HepG2 (cell line): ENCODE data around the gene ABAT. TPM values are rescaled to one million over a fixed set of nuclear protein-coding genes. Genes with fewer than 3 reads are reported as not detected.

Experiments used
- CHD2 ChIP-seq: IDR thresholded peaks from 2 replicates; pipeline ENCODE4 v1.6.1; 2011; ENCODE audit warnings: low read depth, low read length, improper control_type of control experiment
- HOXA7 ChIP-seq: sonication (generic); formaldehyde crosslinking; IDR thresholded peaks from 2 replicates; pipeline ENCODE4 v1.8.1; 2022; ENCODE audit warnings: mild to moderate bottlenecking, missing genetic modification reagents, moderate library complexity
- NFE2L2 ChIP-seq: fragments of 150-350 bp; IDR thresholded peaks from 2 replicates; pipeline ENCODE4 v1.6.1; 2014; ENCODE audit warnings: low read length
- POLR2AphosphoS2 ChIP-seq: IDR thresholded peaks from 2 replicates; pipeline ENCODE4 v1.6.1; 2011; ENCODE audit warnings: low read depth, low read length, improper control_type of control experiment
- RBAK ChIP-seq: sonication (generic); formaldehyde crosslinking; IDR thresholded peaks from 2 replicates; pipeline ENCODE4 v1.5.1; 2020; ENCODE audit warnings: mild to moderate bottlenecking, missing genetic modification reagents
- RBM22 ChIP-seq: fragments of 200-400 bp; formaldehyde crosslinking; optimal IDR thresholded peaks from 2 replicates; pipeline ENCODE3; 2017; ENCODE audit warnings: mild to moderate bottlenecking, low read length, moderate library complexity
- ZC3H13 ChIP-seq: sonication (generic); formaldehyde crosslinking; IDR thresholded peaks from 2 replicates; pipeline ENCODE4 v1.8.1; 2023; ENCODE audit warnings: mild to moderate bottlenecking, missing genetic modification reagents, moderate library complexity
- ZFP36L1 ChIP-seq: sonication (generic); formaldehyde crosslinking; IDR thresholded peaks from 2 replicates; pipeline ENCODE4 v1.8.0; 2022; ENCODE audit warnings: mild to moderate bottlenecking, missing genetic modification reagents, moderate library complexity
- ZNF572 ChIP-seq: sonication (generic); formaldehyde crosslinking; IDR thresholded peaks from 2 replicates; pipeline ENCODE4 v1.5.1; 2020; ENCODE audit warnings: mild to moderate bottlenecking, missing genetic modification reagents
- ZNF781 ChIP-seq: sonication (generic); formaldehyde crosslinking; IDR thresholded peaks from 2 replicates; pipeline ENCODE4 v1.5.1; 2020; ENCODE audit warnings: borderline replicate concordance, mild to moderate bottlenecking, missing genetic modification reagents; ENCODE audit errors: not compliant biosample characterization
- polyA plus RNA-seq, 8 experiments: library from polyadenylated mRNA; depleted of rRNA in 3 of 8; stranded (reverse) in 7 of 8; unstranded in 1 of 8; fragments of >200 nt; fragmentation: Illumina TruSeq in 4 of 8; extraction: Trizol in 4 of 8; gene quantifications; 2 replicates each; pipeline versions ENCODE4 v1.2.1 to v1.2.3, GENCODE V29; 2011 to 2016; ENCODE audit warnings: low read depth in 4 of 8, missing spikeins in 1 of 8, mixed read lengths in 1 of 8; ENCODE audit not compliant: insufficient read depth in 1 of 8
- total RNA-seq, 5 experiments: library from RNA; depleted of rRNA; stranded (reverse); fragments of >200 nt; fragmentation: Illumina TruSeq; extraction: Trizol; gene quantifications; 2 replicates each; pipeline ENCODE4 v1.2.3, GENCODE V29; 2016; ENCODE audit warnings: low read depth in 1 of 5
- TF ChIP-seq, protein P1 (sequence below): sonication (generic); formaldehyde crosslinking; IDR thresholded peaks from 2 replicates; pipeline ENCODE4 v1.4.0; 2020; ENCODE audit warnings: missing genetic modification reagents
- TF ChIP-seq, protein P2 (sequence below): sonication (generic); formaldehyde crosslinking; IDR thresholded peaks from 2 replicates; pipeline ENCODE4 v1.5.1; 2020; ENCODE audit warnings: missing genetic modification reagents, mild to moderate bottlenecking, borderline replicate concordance
- TF ChIP-seq, protein P3 (sequence below): sonication (generic); formaldehyde crosslinking; IDR thresholded peaks from 2 replicates; pipeline ENCODE4 v1.5.1; 2020; ENCODE audit warnings: mild to moderate bottlenecking, missing genetic modification reagents, moderate library complexity

Gene ABAT
- total and polyA plus RNA-seq, 2 of the 13 experiments (the other 11 are each of a cell fraction or from before 2014, with no cell fraction given), result 47.6 to 97.3 TPM

DNA sequence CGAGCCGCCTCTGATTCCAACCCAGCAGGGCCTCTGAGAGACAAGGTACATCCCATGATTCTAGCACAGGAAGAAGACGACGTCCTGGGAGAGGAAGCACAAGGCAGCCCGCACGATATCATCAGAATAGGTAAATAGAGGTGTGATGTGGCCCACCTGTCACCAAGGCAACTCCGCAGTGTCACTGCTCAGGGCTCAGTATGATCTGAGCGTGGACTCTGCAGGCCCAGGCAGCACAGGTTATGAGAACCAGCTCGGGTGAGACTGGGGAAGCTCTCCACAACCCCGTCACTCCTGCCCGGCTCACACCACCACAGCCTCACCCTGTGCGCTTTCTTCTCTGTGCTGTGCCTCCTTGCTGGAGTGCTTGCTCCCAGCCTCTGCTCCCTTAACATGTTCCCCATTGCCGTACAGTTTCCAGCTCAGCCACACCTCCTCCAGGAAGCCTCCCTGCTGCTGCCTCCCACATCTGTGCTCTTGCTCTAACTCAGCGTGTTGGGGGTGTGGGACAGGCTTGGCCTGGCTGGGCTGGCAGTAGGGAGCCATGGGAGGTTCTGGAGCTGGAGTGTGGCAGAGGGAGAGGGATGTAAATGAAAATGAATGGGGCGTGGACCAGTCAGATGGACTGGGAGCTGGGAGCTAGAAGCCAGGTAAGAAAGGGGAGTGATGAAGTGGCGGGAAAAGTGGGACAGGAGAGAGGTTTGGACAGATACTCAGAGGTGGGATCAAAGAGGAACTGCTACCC is 45.3 kb upstream of the ABAT start (continued):
- TF ChIP-seq, protein P1, sequence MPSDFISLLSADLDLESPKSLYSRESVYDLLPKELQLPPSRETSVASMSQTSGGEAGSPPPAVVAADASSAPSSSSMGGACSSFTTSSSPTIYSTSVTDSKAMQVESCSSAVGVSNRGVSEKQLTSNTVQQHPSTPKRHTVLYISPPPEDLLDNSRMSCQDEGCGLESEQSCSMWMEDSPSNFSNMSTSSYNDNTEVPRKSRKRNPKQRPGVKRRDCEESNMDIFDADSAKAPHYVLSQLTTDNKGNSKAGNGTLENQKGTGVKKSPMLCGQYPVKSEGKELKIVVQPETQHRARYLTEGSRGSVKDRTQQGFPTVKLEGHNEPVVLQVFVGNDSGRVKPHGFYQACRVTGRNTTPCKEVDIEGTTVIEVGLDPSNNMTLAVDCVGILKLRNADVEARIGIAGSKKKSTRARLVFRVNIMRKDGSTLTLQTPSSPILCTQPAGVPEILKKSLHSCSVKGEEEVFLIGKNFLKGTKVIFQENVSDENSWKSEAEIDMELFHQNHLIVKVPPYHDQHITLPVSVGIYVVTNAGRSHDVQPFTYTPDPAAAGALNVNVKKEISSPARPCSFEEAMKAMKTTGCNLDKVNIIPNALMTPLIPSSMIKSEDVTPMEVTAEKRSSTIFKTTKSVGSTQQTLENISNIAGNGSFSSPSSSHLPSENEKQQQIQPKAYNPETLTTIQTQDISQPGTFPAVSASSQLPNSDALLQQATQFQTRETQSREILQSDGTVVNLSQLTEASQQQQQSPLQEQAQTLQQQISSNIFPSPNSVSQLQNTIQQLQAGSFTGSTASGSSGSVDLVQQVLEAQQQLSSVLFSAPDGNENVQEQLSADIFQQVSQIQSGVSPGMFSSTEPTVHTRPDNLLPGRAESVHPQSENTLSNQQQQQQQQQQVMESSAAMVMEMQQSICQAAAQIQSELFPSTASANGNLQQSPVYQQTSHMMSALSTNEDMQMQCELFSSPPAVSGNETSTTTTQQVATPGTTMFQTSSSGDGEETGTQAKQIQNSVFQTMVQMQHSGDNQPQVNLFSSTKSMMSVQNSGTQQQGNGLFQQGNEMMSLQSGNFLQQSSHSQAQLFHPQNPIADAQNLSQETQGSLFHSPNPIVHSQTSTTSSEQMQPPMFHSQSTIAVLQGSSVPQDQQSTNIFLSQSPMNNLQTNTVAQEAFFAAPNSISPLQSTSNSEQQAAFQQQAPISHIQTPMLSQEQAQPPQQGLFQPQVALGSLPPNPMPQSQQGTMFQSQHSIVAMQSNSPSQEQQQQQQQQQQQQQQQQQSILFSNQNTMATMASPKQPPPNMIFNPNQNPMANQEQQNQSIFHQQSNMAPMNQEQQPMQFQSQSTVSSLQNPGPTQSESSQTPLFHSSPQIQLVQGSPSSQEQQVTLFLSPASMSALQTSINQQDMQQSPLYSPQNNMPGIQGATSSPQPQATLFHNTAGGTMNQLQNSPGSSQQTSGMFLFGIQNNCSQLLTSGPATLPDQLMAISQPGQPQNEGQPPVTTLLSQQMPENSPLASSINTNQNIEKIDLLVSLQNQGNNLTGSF (CRISPR knock-in tag), result no peak
- no peak for TF ChIP-seq ZFP36L1 (CRISPR knock-in tag)
- no peak for TF ChIP-seq RBM22
- no peak for TF ChIP-seq POLR2AphosphoS2
- peak; percentile 47; the same call in 1 of the 2 replicates for TF ChIP-seq ZC3H13 (CRISPR knock-in tag)
- TF ChIP-seq HOXA7, result no peak
- no peak for TF ChIP-seq ZNF781 (CRISPR knock-in tag)
- TF ChIP-seq, protein P2, sequence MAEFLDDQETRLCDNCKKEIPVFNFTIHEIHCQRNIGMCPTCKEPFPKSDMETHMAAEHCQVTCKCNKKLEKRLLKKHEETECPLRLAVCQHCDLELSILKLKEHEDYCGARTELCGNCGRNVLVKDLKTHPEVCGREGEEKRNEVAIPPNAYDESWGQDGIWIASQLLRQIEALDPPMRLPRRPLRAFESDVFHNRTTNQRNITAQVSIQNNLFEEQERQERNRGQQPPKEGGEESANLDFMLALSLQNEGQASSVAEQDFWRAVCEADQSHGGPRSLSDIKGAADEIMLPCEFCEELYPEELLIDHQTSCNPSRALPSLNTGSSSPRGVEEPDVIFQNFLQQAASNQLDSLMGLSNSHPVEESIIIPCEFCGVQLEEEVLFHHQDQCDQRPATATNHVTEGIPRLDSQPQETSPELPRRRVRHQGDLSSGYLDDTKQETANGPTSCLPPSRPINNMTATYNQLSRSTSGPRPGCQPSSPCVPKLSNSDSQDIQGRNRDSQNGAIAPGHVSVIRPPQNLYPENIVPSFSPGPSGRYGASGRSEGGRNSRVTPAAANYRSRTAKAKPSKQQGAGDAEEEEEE (CRISPR knock-in tag), result no peak
- TF ChIP-seq RBAK (CRISPR knock-in tag), result no peak
- TF ChIP-seq CHD2, result 0 out of 2 replicates have a peak, but pooled peaks have one; percentile 22
- TF ChIP-seq, protein P3, sequence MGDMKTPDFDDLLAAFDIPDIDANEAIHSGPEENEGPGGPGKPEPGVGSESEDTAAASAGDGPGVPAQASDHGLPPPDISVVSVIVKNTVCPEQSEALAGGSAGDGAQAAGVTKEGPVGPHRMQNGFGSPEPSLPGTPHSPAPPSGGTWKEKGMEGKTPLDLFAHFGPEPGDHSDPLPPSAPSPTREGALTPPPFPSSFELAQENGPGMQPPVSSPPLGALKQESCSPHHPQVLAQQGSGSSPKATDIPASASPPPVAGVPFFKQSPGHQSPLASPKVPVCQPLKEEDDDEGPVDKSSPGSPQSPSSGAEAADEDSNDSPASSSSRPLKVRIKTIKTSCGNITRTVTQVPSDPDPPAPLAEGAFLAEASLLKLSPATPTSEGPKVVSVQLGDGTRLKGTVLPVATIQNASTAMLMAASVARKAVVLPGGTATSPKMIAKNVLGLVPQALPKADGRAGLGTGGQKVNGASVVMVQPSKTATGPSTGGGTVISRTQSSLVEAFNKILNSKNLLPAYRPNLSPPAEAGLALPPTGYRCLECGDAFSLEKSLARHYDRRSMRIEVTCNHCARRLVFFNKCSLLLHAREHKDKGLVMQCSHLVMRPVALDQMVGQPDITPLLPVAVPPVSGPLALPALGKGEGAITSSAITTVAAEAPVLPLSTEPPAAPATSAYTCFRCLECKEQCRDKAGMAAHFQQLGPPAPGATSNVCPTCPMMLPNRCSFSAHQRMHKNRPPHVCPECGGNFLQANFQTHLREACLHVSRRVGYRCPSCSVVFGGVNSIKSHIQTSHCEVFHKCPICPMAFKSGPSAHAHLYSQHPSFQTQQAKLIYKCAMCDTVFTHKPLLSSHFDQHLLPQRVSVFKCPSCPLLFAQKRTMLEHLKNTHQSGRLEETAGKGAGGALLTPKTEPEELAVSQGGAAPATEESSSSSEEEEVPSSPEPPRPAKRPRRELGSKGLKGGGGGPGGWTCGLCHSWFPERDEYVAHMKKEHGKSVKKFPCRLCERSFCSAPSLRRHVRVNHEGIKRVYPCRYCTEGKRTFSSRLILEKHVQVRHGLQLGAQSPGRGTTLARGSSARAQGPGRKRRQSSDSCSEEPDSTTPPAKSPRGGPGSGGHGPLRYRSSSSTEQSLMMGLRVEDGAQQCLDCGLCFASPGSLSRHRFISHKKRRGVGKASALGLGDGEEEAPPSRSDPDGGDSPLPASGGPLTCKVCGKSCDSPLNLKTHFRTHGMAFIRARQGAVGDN, result peak; percentile 28; the same call in 1 of the 2 replicates
- no peak for TF ChIP-seq NFE2L2
- 0 out of 2 replicates have a peak, but pooled peaks have one; percentile 54 for TF ChIP-seq ZNF572 (CRISPR knock-in tag)
